LHCN-M2 (cell line): Measurements from ENCODE around the gene COPE. TPM values are rescaled to one million over a fixed set of nuclear protein-coding genes. Genes with fewer than 3 reads are reported as not detected.
"Not testable (repeated sequence)": the region's sequence is repeated elsewhere in the genome, so short reads cannot be mapped to it uniquely, and the experiment has no call there.

Experiments used
- DNase-seq: peaks from one replicate; pipeline ENCODE4 v3.0.0-alpha.2; 2012; ENCODE audit warnings: low read depth
- total RNA-seq: library from RNA; depleted of rRNA; stranded (reverse); fragments of >200 nt; gene quantifications from 2 replicates; pipeline ENCODE4 v1.2.3, GENCODE V29; 2014

Gene COPE
- total RNA-seq, 1 experiment from 2014 or later = 375 TPM

DNA sequence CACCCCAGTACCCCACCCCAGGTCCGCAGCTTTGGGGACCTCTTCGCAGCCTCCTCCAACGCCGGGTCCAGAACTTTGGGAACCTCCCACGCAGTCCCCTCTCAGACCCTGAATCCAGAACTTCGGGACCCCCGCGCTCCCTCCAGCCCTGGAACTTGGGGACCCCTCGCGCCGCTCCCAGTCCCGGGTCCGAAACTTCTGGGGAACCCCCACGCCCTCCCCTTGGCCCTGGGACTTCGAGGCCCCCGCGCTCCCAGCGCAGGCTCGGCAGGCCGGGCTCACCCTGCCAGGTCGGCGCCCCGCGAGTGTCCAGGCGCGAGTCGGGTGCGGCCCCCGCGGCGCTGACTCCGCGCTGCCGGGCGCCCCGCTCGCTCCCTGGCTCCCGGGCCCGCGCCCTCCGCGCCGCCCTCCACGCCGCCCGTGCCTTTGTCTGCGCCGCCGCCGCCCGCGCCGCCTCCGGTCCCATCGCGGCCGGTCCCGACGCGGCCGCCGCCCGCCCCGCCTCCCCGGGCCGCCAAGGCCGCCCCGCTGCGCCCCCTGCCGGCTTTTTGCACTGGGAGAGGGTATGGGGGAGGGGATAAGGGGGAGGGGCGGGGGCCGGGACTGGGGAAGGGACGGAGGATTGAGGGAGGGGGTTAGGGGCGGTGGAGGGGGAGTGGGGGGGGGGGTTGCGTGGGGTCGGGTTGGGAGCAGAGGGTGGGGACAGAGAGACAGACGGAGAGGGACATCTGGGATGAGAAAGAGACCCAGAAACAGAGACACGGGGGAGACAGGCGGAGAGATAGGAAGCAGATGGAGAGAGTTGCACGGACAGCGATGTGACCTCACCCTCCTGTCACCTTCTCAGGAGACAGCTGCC, 21.8 kb upstream of the COPE start, which contains the start of gene HOMER3:
HOMER3 (minus strand) TSS at position 449 of the 859 bp plus-strand sequence. CDS start 2,235 bp downstream, outside the sequence.
- DNase-seq = peak; percentile 55

DNA sequence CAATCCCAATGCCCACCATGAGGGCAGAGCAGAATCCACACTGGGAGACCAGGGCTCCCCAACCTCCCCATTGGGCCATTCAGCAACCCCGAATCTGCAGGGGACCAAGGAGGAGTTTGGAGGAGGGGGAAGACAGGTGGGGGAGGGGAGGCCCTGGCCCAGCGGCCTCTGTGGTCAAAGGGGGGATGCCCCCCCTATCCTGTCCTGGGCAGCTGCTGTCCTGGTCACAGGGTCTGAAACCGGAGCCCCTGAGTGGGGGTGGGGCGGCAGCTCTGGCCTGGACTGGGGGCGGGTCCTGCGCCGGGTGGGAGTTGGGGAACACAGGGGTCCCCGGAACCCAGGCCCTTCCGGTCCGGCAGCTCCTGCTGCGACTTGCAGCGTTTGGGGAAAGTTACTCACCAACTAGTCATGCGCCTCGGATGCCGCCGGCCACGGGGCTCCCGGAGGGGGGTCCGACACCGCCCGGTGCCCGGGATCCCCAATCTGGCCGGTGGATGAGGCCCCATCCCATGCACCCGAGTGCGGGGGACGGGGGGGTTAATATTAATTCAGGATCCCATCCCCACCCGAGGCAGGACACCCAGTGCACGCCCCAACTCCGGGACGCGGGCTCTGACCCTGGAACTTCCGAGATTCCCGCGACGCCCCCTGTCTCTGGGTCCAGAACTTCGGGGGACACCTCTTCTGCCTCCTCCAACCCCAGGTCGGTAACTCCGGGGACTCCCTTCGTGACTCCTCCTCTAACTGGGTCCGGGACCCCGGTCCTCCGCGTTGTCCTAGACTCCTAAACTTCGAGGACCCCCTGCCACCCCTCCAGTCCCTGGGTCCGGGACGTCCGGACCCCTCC, 21.0 kb upstream of the COPE start:
- DNase-seq = peak; percentile 88

DNA sequence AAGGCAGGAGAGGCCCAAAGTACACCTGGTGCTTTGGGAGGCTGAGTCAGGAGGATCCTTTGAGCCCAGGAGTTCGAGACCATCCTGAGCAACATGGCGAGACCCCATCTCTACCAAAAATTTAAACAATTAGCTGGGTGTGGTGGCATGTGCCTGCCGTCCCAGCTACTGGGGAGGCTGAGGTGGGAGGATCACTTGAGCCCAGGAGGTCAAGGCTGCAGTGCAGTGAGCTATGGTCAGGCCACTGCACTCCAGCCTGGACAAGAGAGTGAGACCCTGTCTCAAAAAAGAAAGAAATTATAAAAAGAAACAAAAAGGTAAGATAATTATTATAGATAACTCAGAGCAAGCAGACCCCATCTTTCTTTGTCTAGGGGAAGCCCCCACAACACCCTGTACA, 20.0 kb upstream of the COPE start:
- DNase-seq = no peak

DNA sequence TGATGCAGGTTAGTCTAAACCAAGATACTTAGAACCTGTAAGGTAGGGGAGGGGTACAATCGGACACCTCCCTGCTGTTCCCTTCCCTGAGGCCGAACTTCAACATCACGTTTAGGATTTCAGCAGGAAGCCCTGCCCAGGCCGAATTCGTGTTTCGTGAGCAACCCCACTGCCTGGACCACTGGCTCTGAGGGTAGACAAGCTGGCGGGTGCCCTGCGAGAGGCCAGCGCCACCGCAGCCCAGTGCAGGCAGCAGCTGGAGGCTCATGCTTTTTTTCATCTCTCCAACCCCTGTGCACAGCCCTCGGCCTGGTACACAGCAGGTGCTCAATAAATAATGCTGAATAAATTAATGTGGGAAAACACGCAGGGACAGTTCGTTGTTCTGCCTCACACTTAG, 14.1 kb upstream of the COPE start:
- no peak for DNase-seq

DNA sequence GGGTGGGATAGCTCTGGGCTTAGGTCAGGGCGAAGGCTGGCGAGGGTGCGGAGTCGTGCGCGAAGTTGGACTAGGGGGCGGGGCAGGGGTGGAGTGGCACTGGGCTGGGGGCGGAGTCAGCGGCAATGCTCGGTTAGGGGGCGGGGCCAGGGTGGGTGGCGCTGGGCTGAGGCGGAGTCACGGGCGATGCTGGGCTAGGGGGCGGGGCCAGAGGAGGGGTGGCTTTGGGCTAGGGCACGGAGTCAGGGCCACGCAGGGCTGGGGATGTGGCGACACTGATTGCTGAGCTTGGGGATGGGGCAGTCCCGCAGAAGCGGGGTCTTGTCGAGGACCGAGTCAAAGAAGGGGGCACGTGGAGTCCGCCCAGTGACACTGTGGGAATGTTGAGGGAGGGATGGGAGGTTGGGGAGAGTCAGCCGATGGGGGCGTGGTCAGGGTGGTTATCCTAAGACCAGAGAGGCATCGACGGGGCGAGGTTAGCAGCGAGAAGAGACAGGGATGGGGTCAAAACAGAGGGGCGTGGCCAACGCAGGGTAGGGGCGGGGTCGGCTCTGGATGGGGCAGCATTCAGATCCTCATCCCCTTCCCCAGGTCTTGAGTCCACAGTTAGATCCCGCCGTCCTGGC, 13.1 kb upstream of the COPE start:
- peak; percentile 31 for DNase-seq

DNA sequence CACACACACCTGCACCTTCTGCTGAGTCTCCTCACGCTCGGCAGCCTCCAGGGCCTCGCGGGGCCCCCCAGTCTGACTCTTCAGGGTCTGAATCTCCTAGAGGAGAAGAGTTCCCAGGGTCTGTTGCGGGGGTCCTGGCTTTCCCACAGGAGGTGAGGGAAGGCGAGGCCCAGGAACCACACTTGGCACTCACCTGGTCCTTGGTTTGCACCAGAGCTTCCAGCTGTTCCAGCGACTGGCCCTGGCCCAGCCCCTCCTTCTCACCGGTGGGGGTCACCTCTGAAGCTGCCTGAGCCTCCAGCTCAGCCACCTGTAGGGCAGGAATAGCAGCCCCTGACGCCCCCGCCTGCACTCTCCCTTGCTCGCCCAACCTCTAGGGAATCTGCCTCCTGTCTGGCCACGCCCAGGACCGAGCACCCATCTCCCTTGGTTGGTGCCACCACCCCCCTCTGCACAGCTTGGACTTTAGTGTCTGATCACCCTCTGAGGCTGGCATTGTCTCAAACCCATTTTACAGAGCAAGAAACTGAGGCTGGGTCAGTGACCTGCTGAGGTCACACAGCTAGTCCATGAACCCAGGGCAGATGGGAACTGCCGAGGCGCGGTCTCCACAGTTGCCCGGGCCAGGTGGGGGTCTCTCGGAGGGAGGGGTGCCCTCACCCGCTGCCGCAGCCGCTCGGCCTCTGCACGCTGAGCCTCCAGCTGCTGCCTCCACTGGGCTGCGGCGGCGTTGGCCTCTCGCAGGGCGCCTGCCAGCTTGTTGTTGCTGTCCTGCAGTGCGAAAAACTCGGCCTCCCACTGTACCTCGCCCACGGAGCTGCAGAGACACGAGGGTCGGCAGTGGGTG, 12.4 kb upstream of the COPE start:
- no peak for DNase-seq

DNA sequence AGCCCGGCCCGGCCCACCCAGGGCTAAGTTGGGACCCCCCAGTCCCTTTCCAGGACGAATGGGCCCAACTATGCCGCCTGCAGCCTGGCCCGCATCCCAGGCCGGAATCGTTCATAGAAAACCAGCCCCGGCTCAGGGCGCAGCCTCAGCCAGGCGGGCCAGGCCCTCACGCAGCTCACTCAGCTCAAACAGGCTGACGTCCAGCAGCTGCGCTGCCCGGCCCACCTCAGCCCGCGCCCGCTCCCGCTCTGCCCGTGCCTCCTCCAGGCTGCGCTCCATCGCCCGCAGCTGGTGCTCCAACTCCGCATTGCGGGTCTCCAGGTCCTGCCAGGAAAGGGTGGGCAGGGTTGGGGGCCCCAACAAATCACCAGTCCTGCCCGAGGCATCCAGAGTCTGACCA, 10.1 kb upstream of the COPE start:
- no peak for DNase-seq

DNA sequence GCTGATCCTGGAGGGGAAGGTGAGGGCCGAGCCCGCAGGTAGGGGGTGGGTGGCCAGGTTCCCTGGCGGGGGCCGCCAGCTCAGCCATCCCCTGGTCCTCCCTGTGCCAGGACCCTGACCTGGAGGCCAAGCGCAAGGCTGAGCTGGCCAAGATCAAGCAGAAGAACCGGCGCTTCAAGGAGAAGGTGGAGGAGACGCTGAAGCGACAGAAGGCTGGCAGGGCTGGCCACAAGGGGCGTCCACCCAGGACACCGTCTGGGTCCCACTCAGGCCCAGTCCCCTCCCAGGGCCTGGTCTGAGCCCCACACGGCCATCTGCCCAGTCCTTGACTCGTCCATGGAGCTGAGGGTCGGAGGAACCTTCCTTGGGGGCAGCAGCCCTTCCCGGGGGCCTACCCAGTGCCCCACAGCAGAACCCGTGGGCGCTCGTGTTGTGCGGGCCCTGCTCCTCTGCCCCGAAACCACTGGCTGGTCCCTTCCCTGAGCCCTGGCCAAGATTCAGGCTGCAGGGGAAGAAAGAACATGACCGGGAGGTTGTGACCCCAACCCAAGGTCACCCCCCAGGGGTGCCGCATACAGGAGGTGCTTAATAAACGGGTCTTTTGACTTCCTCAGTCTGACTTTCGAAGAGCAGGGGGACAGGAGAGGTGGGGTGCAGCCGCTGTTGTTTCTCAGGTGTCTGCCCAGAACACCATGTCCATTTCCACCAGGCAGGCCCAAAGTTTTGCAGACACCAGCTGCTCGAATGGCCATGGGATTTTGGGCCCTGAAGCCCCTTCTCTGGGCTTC, 9.0 kb upstream of the COPE start:
- DNase-seq = no peak

DNA sequence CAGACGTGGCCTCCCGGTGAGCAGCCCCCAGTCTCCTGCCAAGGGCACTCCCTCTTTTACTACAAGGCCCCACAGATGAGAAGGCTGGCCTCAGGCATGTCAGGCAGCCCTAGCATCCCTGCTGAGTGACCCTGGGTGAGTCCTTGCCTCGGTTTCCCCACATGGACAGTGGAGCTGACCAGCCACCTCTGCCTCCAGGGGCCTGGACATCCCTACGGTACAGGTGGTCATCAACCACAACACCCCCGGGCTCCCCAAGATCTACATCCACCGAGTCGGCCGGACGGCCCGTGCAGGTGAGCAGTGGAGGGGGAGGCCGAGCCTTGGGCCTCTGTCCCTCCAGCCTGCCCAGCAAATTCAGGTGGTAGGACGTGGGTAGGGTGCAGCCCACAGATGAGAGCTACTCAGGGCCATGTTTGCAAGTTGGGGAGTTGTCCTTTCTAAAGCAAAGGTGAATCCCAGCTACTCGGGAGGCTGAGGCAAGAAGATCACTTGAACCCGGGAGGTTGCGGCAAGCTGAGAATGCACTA, 5.6 kb upstream of the COPE start:
- no peak for DNase-seq

DNA sequence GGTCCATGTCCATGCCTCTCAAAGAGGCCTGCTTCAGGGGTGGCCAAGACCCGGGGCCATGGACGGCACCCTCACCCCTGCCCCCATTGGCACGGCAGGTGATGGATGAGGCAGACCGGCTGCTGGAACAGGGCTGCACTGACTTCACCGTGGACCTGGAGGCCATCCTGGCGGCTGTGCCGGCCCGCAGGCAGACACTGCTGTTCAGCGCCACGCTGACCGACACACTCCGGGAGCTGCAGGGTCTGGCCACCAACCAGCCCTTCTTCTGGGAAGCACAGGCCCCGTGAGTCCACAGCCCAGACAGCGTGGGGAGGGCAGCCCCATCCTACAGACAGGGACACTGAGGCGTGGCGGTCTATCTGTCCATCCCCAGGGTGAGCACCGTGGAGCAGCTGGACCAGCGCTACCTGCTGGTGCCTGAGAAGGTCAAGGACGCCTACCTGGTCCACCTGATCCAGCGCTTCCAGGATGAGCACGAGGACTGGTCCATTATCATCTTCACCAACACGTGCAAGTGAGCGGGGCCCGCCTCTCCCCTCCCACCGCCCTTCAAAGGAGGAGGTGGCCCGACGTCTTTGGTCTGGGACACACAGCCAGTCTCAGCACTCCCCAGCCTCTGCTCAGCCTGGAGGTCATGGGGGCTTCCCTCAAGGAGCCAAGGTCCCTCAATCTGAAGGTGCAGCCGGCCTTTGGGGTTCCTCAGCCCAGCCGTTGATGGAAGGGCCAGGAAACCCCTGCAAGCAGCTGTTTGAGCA, 3.2 kb upstream of the COPE start:
- no peak for DNase-seq

DNA sequence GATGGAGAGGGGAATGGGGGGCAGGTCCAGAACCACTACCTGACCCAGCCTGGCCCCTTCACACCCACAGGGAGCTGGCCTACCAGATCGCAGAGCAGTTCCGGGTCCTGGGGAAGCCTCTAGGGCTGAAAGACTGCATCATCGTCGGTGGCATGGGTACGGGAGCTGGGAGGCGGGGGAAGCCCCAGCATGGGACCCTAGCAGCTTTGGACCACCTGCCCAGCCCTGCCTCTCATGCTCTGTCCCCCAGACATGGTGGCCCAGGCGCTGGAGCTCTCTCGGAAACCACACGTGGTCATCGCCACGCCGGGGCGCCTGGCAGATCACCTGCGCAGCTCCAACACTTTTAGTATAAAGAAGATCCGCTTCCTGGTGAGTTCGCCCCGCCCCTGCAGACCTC, 2.4 kb upstream of the COPE start:
- no peak for DNase-seq

DNA sequence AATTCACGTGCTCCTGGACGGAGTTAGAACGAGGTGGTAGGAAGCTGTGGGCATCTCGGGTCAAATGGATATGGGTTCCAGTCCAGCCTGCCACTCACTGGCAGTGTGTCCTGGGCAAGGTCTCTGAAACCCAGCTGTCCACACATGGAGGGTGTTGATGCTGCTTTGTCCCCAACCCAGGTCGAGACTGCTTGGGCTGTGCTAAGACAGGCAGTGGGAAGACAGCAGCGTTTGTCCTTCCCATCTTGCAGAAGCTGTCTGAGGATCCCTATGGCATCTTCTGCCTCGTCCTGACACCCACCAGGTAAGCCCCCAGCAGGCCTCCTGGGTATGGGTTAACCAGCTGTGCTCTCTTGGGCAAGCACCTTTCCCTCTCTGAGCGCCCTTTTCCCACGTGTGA, 1.2 kb upstream of the COPE start:
- DNase-seq = no peak

DNA sequence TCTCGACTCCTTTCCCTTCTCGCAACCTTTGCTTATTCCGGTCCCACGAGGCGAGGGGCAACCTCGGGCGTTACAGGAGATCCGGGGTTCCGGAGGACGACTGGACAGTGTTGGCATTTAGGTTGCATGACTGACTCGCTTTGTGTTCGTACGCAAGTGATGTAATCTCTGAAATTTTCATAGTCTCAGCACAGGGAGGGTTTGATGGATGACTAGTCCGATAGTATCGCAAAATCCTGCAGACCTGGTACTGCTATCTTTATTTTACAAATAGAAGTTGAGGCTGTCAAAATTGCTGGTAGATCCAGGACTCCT, 670 bp upstream of the COPE start:
- DNase-seq = no peak

DNA sequence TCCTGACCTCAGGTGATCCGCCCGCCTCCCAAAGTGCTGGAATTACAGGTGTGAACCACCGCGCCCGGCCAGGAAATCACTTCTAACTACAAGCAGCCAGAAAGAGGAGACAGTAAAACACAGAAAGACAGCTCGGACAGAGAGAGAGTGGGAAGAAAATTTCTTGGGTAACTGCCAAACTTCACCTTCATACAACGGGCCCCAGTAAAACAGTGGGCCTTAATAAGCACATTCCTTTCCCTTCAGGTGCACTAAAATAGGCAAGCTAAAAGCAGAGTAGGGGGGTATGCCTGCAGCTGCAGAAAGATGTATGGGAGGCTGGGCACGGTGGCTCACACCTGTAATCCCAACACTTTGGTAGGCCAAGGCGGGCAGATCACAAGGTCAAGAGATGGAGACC, 1.6 kb downstream of the COPE start:
- not testable (repeated sequence) for DNase-seq

DNA sequence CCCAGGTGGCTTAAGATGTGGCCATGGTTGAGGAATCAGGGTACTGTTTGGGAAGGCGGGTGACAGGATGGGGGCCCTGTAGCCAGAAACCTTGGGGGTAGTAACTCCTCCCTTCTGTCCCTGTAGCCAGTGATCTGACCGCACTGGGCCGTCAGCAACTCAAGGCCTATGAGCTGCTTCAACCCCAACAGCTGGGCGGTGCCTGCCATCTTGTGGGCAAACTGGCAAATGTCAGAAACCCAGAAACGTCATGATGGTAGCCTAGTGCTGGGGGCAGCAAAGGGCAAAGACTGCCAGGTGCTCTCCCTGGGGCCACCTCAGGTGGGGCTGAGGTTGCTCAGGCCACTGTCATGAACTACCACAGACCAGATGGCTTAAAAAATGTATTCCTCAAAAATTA, 3.5 kb downstream of the COPE start:
- DNase-seq = peak; percentile 45

DNA sequence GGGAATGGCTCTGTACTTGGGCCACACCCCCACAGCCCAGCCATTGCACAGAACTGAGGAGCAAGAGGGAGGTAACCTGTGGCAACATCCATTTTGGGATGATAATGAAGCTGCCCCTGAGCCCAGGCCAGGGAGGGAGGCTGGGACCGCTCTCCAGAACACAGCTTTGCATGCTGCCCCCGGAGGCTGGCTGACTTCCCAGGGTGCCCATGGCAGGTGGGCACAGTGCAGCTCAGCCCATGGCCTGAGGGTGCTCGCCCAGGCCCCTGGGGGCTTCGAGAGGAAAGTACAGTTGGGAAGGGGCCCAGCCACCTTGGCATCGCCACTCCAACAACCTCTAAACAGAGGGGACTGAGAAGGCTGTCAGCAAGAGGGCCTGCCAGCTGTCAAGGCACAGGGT, 5.7 kb downstream of the COPE start:
- no peak for DNase-seq

DNA sequence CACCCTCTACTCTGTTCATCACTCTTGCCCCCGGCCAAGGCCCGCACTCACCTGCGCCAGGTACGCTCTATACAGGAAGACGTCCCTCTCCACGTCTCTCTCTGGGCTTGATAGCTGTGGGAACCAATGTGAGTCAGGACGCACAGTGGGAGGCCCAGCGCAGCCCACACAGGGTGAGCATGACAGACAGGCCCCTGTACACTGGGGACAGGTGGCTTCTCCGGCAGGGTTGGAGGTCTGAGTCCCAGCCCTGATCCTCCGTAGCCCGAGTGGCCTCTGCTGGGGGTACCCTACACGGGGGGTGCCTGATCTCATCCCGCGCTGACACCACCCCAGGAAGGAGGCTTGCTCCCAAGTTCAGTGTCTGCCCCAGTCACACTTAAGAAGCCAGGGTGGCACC, 6.3 kb downstream of the COPE start:
- DNase-seq = no peak

DNA sequence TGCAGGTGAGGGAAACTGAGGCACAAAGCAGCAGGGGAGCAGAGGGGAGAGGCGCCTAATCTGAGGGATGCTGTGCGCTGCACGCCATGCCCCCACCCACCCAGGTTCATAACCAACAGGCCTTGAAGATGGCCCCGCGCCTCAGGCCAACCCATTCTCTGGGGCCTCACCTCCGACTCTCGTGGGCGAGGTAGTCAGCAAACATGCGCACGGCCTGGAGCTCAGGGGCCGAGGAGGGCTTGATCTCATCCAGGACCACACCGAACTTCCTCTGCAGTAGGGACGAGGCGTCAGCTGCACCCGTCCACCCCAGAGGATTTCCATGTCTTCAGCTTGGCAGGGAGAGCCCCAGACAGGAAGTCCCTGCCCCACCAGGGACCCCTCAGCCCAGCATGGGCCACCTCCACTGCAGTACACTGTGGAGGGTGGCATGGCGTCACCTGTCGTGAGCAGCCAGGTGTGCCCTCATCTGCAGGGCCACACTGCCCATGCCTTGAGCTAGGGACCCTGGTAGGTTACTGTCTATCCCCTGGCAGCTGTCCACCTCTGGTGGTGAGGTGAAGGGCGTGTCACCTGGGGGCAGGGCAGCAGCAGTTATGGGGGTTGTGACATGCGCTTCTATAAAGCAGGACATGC, 8.3 kb downstream of the COPE start:
- DNase-seq = no peak

DNA sequence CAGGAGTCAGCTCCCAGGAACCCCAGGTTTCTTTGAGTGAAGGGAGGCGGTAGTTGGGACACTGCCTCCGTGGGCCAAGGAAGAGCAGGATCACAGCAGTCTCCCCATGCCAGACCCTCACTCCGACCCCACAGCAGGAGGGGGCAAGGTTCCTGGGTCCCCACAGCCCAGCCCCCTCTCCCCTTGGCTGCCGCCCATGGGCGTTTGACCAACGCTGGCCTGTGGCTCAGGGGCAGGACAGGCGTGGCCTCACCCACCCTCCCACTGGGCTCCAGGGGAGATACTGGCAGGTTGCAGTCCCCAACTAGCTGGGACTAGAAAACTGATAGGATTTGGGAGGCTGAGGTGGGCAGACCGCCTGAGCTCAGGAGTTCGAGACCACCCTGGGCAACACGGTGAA, 9.2 kb downstream of the COPE start:
- DNase-seq = no peak
